Islet of Langerhans (tissue), 1 donor: ENCODE data around the gene RNF144A.
A peak's percentile ranks its signal among the peaks of the same experiment; 100 is the strongest.
"Not testable (repeated sequence)": the region's sequence is repeated elsewhere in the genome, so short reads cannot be mapped to it uniquely, and the experiment has no call there.

Source experiments
- FAIRE-seq: peaks from one replicate; lab custom pipeline; 2011; peaks lifted over from hg19 to GRCh38; lab: Jason Lieb, UNC

Gene RNF144A

GRCh38 chr2:6917071-6917760, at the start of gene RNF144A:
Gene RNF144A, plus strand, starts transcription at chr2:6917412. Its CDS starts 79,515 bp downstream, at chr2:6996927.
- FAIRE-seq: no peak

GRCh38 chr2:6872394-6872793, 44.8 kb upstream of the RNF144A start:
- FAIRE-seq: no peak

- FAIRE-seq: no peak
Observed at GRCh38 chr2:6874032-6874431, 43.2 kb upstream of the RNF144A start.

- FAIRE-seq: no peak
Observed at GRCh38 chr2:6876309-6876708, 40.9 kb upstream of the RNF144A start.

- peak; percentile 97 for FAIRE-seq
Observed at GRCh38 chr2:6877402-6878304, 39.6 kb upstream of the RNF144A start, which contains the start of gene RSAD2. Gene RSAD2, plus strand, starts transcription at chr2:6877777. Its CDS starts 24 bp downstream, at chr2:6877801.

- no peak for FAIRE-seq
Observed at GRCh38 chr2:6878549-6878948, 38.7 kb upstream of the RNF144A start.

GRCh38 chr2:6879011-6879410, 38.2 kb upstream of the RNF144A start:
- FAIRE-seq: no peak

- FAIRE-seq: no peak
Observed at GRCh38 chr2:6880200-6880733, 36.9 kb upstream of the RNF144A start.

GRCh38 chr2:6881046-6881445, 36.2 kb upstream of the RNF144A start:
- no peak for FAIRE-seq

GRCh38 chr2:6881516-6881915, 35.7 kb upstream of the RNF144A start:
- FAIRE-seq: no peak

- FAIRE-seq: no peak
Observed at GRCh38 chr2:6883448-6884122, 33.6 kb upstream of the RNF144A start.

GRCh38 chr2:6885551-6885950, 31.7 kb upstream of the RNF144A start:
- FAIRE-seq: no peak

- FAIRE-seq: no peak
Observed at GRCh38 chr2:6885968-6886367, 31.2 kb upstream of the RNF144A start.

GRCh38 chr2:6887751-6888192, 29.4 kb upstream of the RNF144A start:
- no peak for FAIRE-seq

- FAIRE-seq: no peak
Observed at GRCh38 chr2:6888724-6889123, 28.5 kb upstream of the RNF144A start.

- no peak for FAIRE-seq
Observed at GRCh38 chr2:6893876-6894482, 23.2 kb upstream of the RNF144A start.

GRCh38 chr2:6896930-6897759, 20.1 kb upstream of the RNF144A start:
- FAIRE-seq: peak; percentile 98

- not testable (repeated sequence) for FAIRE-seq
Observed at GRCh38 chr2:6902581-6902980, 14.6 kb upstream of the RNF144A start.

GRCh38 chr2:6905668-6906067, 11.5 kb upstream of the RNF144A start:
- no peak for FAIRE-seq

GRCh38 chr2:6906165-6906741, 11.0 kb upstream of the RNF144A start:
- no peak for FAIRE-seq

GRCh38 chr2:6908291-6908690, 8.9 kb upstream of the RNF144A start:
- FAIRE-seq: no peak
